Measurements from ENCODE around the gene CLEC4G. TPM values are rescaled to one million over a fixed set of nuclear protein-coding genes. Genes with fewer than 3 reads are reported as not detected.

CLEC4G gene
- polyA plus RNA-seq, 1 donor from 2014 or later, result not detected

DNA sequence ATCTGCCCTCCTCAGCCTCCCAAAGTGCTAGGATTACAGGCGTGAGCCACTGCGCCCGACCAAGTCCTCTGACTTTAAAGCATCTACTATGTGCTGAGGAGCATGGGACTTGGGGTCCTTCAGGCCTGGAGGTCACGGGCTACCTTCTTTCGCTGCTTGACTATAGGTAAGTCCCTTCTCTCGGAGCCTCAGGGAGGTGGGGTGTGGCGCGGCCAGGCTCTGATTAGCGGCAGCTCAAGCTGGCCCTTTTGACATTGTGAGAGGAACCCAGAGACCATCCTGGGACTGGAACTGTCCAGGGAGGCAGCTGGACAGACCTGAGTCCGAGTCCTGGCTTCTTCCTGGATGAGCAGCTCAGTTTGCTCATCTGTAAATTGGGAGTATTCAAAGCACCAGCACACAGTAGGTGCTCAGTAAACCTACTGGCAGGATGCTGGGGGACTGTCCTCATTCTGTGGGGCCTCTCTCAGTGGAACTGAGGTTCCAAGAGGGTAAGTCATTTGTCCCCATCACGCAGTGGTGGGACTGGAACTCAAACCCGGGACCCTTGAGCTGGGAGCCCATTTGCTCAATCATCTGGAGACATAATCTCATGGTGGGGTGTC is 30.8 kb downstream of the CLEC4G start:
- H3K9ac ChIP-seq (ENCODE audit: low read length), result no peak overlapping the region
- H3K27ac ChIP-seq (ENCODE audit: low read length), result no peak overlapping the region
- no peaks in the 10 kb centered on the region for H3F3A ChIP-seq (ENCODE audit: insufficient read depth, low read length, poor library complexity, severe bottlenecking)
- H3K9me2 ChIP-seq (ENCODE audit: insufficient read depth, low read length), result no peaks in the 10 kb centered on the region
- no peak overlapping the region for H3K4me2 ChIP-seq (ENCODE audit: low read length)
- no peaks in the 10 kb centered on the region for H3K36me3 ChIP-seq (ENCODE audit: insufficient read depth, low read length)
- no peak overlapping the region for H3K4me3 ChIP-seq (ENCODE audit: low read length)
- no peaks in the 10 kb centered on the region for H3K9me3 ChIP-seq (ENCODE audit: low read length)
- no peaks in the 10 kb centered on the region for H4K20me1 ChIP-seq (ENCODE audit: insufficient read depth)
- H3K27me3 ChIP-seq (ENCODE audit: insufficient read depth, low read depth, low read length), result no peaks in the 10 kb centered on the region
- no peak overlapping the region for H2AFZ ChIP-seq (ENCODE audit: low read depth, low read length)
- TF ChIP-seq RAD21 (conservative IDR thresholded peaks at IDR 0.05), result no peak
- no peak for TF ChIP-seq EP300 (conservative IDR thresholded peaks at IDR 0.05; ENCODE audit: poor library complexity, severe bottlenecking)
- TF ChIP-seq TAF1 (IDR thresholded peaks at IDR 0.05; ENCODE audit: low read depth), result no peak
- no peak for TF ChIP-seq EZH2 (IDR thresholded peaks at IDR 0.05; ENCODE audit: borderline replicate concordance, insufficient read depth, low read length, poor library complexity, severe bottlenecking)
- TF ChIP-seq, protein P1, sequence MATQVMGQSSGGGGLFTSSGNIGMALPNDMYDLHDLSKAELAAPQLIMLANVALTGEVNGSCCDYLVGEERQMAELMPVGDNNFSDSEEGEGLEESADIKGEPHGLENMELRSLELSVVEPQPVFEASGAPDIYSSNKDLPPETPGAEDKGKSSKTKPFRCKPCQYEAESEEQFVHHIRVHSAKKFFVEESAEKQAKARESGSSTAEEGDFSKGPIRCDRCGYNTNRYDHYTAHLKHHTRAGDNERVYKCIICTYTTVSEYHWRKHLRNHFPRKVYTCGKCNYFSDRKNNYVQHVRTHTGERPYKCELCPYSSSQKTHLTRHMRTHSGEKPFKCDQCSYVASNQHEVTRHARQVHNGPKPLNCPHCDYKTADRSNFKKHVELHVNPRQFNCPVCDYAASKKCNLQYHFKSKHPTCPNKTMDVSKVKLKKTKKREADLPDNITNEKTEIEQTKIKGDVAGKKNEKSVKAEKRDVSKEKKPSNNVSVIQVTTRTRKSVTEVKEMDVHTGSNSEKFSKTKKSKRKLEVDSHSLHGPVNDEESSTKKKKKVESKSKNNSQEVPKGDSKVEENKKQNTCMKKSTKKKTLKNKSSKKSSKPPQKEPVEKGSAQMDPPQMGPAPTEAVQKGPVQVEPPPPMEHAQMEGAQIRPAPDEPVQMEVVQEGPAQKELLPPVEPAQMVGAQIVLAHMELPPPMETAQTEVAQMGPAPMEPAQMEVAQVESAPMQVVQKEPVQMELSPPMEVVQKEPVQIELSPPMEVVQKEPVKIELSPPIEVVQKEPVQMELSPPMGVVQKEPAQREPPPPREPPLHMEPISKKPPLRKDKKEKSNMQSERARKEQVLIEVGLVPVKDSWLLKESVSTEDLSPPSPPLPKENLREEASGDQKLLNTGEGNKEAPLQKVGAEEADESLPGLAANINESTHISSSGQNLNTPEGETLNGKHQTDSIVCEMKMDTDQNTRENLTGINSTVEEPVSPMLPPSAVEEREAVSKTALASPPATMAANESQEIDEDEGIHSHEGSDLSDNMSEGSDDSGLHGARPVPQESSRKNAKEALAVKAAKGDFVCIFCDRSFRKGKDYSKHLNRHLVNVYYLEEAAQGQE (IDR thresholded peaks at IDR 0.05; ENCODE audit: borderline replicate concordance), result no peak
- no peak for TF ChIP-seq POLR2AphosphoS5 (IDR thresholded peaks at IDR 0.05)
- no peak for TF ChIP-seq SMC3 (conservative IDR thresholded peaks at IDR 0.05; ENCODE audit: poor library complexity)
- TF ChIP-seq, protein P2, sequence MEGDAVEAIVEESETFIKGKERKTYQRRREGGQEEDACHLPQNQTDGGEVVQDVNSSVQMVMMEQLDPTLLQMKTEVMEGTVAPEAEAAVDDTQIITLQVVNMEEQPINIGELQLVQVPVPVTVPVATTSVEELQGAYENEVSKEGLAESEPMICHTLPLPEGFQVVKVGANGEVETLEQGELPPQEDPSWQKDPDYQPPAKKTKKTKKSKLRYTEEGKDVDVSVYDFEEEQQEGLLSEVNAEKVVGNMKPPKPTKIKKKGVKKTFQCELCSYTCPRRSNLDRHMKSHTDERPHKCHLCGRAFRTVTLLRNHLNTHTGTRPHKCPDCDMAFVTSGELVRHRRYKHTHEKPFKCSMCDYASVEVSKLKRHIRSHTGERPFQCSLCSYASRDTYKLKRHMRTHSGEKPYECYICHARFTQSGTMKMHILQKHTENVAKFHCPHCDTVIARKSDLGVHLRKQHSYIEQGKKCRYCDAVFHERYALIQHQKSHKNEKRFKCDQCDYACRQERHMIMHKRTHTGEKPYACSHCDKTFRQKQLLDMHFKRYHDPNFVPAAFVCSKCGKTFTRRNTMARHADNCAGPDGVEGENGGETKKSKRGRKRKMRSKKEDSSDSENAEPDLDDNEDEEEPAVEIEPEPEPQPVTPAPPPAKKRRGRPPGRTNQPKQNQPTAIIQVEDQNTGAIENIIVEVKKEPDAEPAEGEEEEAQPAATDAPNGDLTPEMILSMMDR (IDR thresholded peaks at IDR 0.05; ENCODE audit: poor library complexity, severe bottlenecking), result no peak
- TF ChIP-seq MXI1 (conservative IDR thresholded peaks at IDR 0.05; ENCODE audit: poor library complexity, severe bottlenecking), result no peak
- no peaks in the 10 kb centered on the region for H3K79me2 ChIP-seq (replicated peaks; ENCODE audit: insufficient read depth, low read length)

DNA sequence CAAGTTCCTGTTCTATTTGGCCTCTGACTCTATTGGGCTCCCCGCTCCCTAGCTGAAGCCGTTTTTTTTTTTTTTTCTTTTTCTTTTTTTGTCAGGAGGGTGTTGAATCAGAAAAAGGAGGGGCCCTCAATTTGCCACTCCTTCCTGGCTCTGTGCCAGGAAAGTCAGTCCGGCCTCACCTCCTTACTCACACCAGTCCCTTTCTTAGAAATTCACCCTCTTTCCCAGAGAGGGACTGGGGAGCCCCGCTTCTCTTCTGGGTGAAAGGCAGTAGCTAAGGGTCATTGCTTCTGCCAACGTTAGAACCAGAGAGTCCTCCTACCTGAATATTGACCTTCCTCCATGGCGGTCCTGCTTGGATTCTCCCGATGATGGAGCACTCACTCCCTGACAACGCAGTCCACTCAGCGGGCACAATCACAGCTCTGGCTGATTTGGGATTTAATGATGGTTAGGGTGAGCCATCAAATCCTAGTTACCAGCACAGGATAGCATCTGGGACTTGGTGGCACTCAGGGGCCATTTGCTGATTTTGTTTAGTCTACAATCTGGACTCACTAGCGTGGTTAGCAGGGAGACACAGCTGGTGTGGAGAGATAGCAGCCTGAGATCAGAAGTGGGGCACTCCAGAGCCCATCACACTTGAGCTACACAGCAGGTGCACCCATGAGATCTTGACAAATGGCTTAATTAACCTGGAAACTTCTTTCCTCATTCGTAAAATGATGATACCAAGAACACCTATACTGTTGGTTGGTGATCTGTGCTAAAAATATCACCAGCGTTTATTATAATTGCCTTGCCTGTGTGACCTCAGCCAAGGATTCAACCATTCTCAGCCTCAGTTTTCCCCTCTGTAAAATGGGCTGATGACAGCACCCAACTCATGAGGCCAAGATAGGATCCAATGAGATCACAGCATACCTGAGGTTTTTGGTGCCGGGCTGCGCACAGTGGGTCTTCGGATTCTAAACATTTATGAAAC is 32.2 kb downstream of the CLEC4G start:
- Histone ChIP-seq H3K27ac (ENCODE audit: low read length) (no peak overlapping the region), H3K79me2 (replicated peaks; ENCODE audit: insufficient read depth, low read length) (no peaks in the 10 kb centered on the region), H3F3A (ENCODE audit: insufficient read depth, low read length, poor library complexity, severe bottlenecking) (no peaks in the 10 kb centered on the region), H4K20me1 (ENCODE audit: insufficient read depth) (no peaks in the 10 kb centered on the region), H3K9ac (ENCODE audit: low read length) (no peak overlapping the region), H3K36me3 (ENCODE audit: insufficient read depth, low read length) (no peaks in the 10 kb centered on the region), H3K9me3 (ENCODE audit: low read length) (no peaks in the 10 kb centered on the region), H3K4me3 (ENCODE audit: low read length) (no peak overlapping the region), H2AFZ (ENCODE audit: low read depth, low read length) (no peak overlapping the region), H3K27me3 (ENCODE audit: insufficient read depth, low read depth, low read length) (no peaks in the 10 kb centered on the region), H3K4me2 (ENCODE audit: low read length) (no peak overlapping the region), H3K9me2 (ENCODE audit: insufficient read depth, low read length) (no peaks in the 10 kb centered on the region)
- TF ChIP-seq POLR2AphosphoS5 (IDR thresholded peaks at IDR 0.05) (no peak), TAF1 (IDR thresholded peaks at IDR 0.05; ENCODE audit: low read depth) (no peak), RAD21 (conservative IDR thresholded peaks at IDR 0.05) (no peak), MXI1 (conservative IDR thresholded peaks at IDR 0.05; ENCODE audit: poor library complexity, severe bottlenecking) (no peak), EP300 (conservative IDR thresholded peaks at IDR 0.05; ENCODE audit: poor library complexity, severe bottlenecking) (no peak), SMC3 (conservative IDR thresholded peaks at IDR 0.05; ENCODE audit: poor library complexity) (no peak), EZH2 (IDR thresholded peaks at IDR 0.05; ENCODE audit: borderline replicate concordance, insufficient read depth, low read length, poor library complexity, severe bottlenecking) (no peak)
- TF ChIP-seq, protein P2 (IDR thresholded peaks at IDR 0.05; ENCODE audit: poor library complexity, severe bottlenecking), result no peak
- TF ChIP-seq, protein P1 (IDR thresholded peaks at IDR 0.05; ENCODE audit: borderline replicate concordance), result no peak

Measured in neural cell (in vitro differentiated cells).